Astrocyte (in vitro differentiated cells and primary cell): ENCODE data around the gene TAS1R1. TPM values are rescaled to one million over a fixed set of nuclear protein-coding genes. Genes with fewer than 3 reads are reported as not detected.

Experiments used
- DNase-seq: peaks from one replicate; pipeline ENCODE4 v3.0.0-alpha.2; 2010; ENCODE audit warnings: low read depth
- FAIRE-seq: peaks from 2 replicates; lab custom pipeline; 2011; peaks lifted over from hg19 to GRCh38; lab: Jason Lieb, UNC
- H2AFZ ChIP-seq: 2 replicates; pipeline ENCODE4 v1.6.0; 2012; ENCODE audit warnings: low read depth, low read length, inconsistent platforms
- H3K27ac ChIP-seq: 2 replicates; pipeline ENCODE4 v1.5.1; 2011; ENCODE audit warnings: low read depth, low read length, inconsistent platforms
- H3K27me3 ChIP-seq: 2 replicates; pipeline ENCODE4 v1.6.0; 2011; ENCODE audit warnings: low read length, inconsistent platforms; ENCODE audit not compliant: insufficient read depth
- H3K36me3 ChIP-seq: 2 replicates; pipeline ENCODE4 v1.5.1; 2011; ENCODE audit warnings: low read length, inconsistent platforms; ENCODE audit not compliant: insufficient read depth
- H3K4me1 ChIP-seq: 2 replicates; pipeline ENCODE4 v1.5.1; 2011; ENCODE audit warnings: low read length, inconsistent platforms; ENCODE audit not compliant: insufficient read depth
- H3K4me2 ChIP-seq: 2 replicates; pipeline ENCODE4 v1.6.0; 2012; ENCODE audit warnings: low read length, inconsistent platforms
- H3K4me3 ChIP-seq: 2 replicates; pipeline ENCODE4 v1.5.1; 2011; ENCODE audit warnings: low read depth, mild to moderate bottlenecking, low read length, inconsistent platforms; ENCODE audit not compliant: insufficient read depth
- H3K79me2 ChIP-seq: 2 replicates; pipeline ENCODE4 v1.6.0; 2012; ENCODE audit warnings: mild to moderate bottlenecking, low read length, inconsistent platforms; ENCODE audit not compliant: insufficient read depth
- H3K9ac ChIP-seq: 2 replicates; pipeline ENCODE4 v1.6.0; 2012; ENCODE audit warnings: mild to moderate bottlenecking, low read length, inconsistent platforms
- H3K9me3 ChIP-seq: 2 replicates; pipeline ENCODE4 v1.5.1; 2012; ENCODE audit warnings: low read depth, mild to moderate bottlenecking, low read length, inconsistent platforms; ENCODE audit not compliant: insufficient read depth
- H4K20me1 ChIP-seq: 2 replicates; pipeline ENCODE4 v1.6.0; 2012; ENCODE audit warnings: low read length, inconsistent platforms; ENCODE audit not compliant: insufficient read depth
- H3K27ac Mint-ChIP-seq: one replicate; pipeline ENCODE4 v1.8.0; 2021; ENCODE audit warnings: mild to moderate bottlenecking, mixed read lengths; ENCODE audit not compliant: unreplicated experiment
- H3K27me3 Mint-ChIP-seq: one replicate; pipeline ENCODE4 v1.8.0; 2021; ENCODE audit warnings: low read depth, mixed read lengths; ENCODE audit not compliant: unreplicated experiment
- H3K36me3 Mint-ChIP-seq: one replicate; pipeline ENCODE4 v1.8.0; 2021; ENCODE audit warnings: low read depth, mixed read lengths; ENCODE audit not compliant: unreplicated experiment
- H3K4me1 Mint-ChIP-seq: one replicate; pipeline ENCODE4 v1.8.0; 2021; ENCODE audit warnings: low read depth, mixed read lengths; ENCODE audit not compliant: unreplicated experiment
- H3K4me3 Mint-ChIP-seq: one replicate; pipeline ENCODE4 v1.8.0; 2021; ENCODE audit warnings: mild to moderate bottlenecking, moderate library complexity, mixed read lengths; ENCODE audit not compliant: unreplicated experiment
- H3K9me3 Mint-ChIP-seq: one replicate; pipeline ENCODE4 v1.8.0; 2021; ENCODE audit warnings: mild to moderate bottlenecking, mixed read lengths; ENCODE audit not compliant: unreplicated experiment
- CTCF ChIP-seq: IDR thresholded peaks from 2 replicates; pipeline ENCODE4 v1.5.1; 2011; ENCODE audit warnings: low read depth, mild to moderate bottlenecking, inconsistent platforms, low read length, moderate library complexity; ENCODE audit not compliant: insufficient read depth
- EZH2 ChIP-seq: IDR thresholded peaks from 2 replicates; pipeline ENCODE4 v1.6.1; 2012; ENCODE audit warnings: mild to moderate bottlenecking, low read length, inconsistent platforms; ENCODE audit not compliant: insufficient read depth
- total RNA-seq: library from RNA; stranded (reverse); gene quantifications from 2 replicates; pipeline ENCODE4 v1.2.1, GENCODE V29; 2021

TAS1R1 gene
- total RNA-seq, 1 donor from 2014 or later = not detected

GRCh38 chr1:6509919-6510291 is 45.2 kb upstream of the TAS1R1 start:
- no peaks in the 10 kb centered on the region for H3K9me3 ChIP-seq
- H3K27ac ChIP-seq = no peak overlapping the region
- H3K4me3 ChIP-seq = no peak overlapping the region
- Mint-ChIP-seq H3K27ac (no peak overlapping the region), H3K4me1 (no peaks in the 10 kb centered on the region), H3K36me3 (no peaks in the 10 kb centered on the region), H3K4me3 (no peak overlapping the region), H3K27me3 (peaks cover 11% of the 10 kb centered on the region), H3K9me3 (no peaks in the 10 kb centered on the region)
- H2AFZ ChIP-seq = no peak overlapping the region
- no peak for TF ChIP-seq EZH2
- TF ChIP-seq CTCF = no peak
- no peaks in the 10 kb centered on the region for H3K79me2 ChIP-seq
- no peaks in the 10 kb centered on the region for H3K4me1 ChIP-seq
- H3K4me2 ChIP-seq = no peak overlapping the region
- FAIRE-seq (no peak), DNase-seq (no peak)
- no peaks in the 10 kb centered on the region for H4K20me1 ChIP-seq
- H3K9ac ChIP-seq = no peak overlapping the region
- H3K36me3 ChIP-seq = no peaks in the 10 kb centered on the region
- H3K27me3 ChIP-seq = no peaks in the 10 kb centered on the region

GRCh38 chr1:6510493-6510892 is 44.6 kb upstream of the TAS1R1 start:
- H3K9me3 Mint-ChIP-seq = no peaks in the 10 kb centered on the region
- Histone ChIP-seq H3K9me3 (no peaks in the 10 kb centered on the region), H3K4me3 (no peak overlapping the region), H3K9ac (no peak overlapping the region), H4K20me1 (no peaks in the 10 kb centered on the region), H3K4me2 (no peak overlapping the region), H3K36me3 (no peaks in the 10 kb centered on the region), H3K4me1 (no peaks in the 10 kb centered on the region), H2AFZ (no peak overlapping the region), H3K27me3 (no peaks in the 10 kb centered on the region), H3K79me2 (no peaks in the 10 kb centered on the region), H3K27ac (no peak overlapping the region)
- no peaks in the 10 kb centered on the region for H3K4me1 Mint-ChIP-seq
- no peaks in the 10 kb centered on the region for H3K36me3 Mint-ChIP-seq
- H3K4me3 Mint-ChIP-seq = no peak overlapping the region
- TF ChIP-seq CTCF (no peak), EZH2 (no peak)
- FAIRE-seq (no peak), DNase-seq (no peak)
- no peak overlapping the region for H3K27ac Mint-ChIP-seq
- H3K27me3 Mint-ChIP-seq = peaks cover 6% of the 10 kb centered on the region

- no peak overlapping the region for H2AFZ ChIP-seq
- no peaks in the 10 kb centered on the region for H4K20me1 ChIP-seq
- no peak overlapping the region for H3K27ac ChIP-seq
- H3K9ac ChIP-seq = no peak overlapping the region
- H3K27me3 ChIP-seq = no peaks in the 10 kb centered on the region
- H3K79me2 ChIP-seq = no peaks in the 10 kb centered on the region
- no peak overlapping the region for H3K4me3 Mint-ChIP-seq
- peaks cover 5% of the 10 kb centered on the region for H3K4me1 ChIP-seq
- FAIRE-seq (no peak), DNase-seq (no peak)
- no peaks in the 10 kb centered on the region for H3K9me3 ChIP-seq
- H3K4me3 ChIP-seq = no peak overlapping the region
- no peak for TF ChIP-seq CTCF
- TF ChIP-seq EZH2 = no peak
- no peaks in the 10 kb centered on the region for H3K36me3 Mint-ChIP-seq
- H3K9me3 Mint-ChIP-seq = no peaks in the 10 kb centered on the region
- peaks cover 3% of the 10 kb centered on the region for H3K4me1 Mint-ChIP-seq
- H3K36me3 ChIP-seq = no peaks in the 10 kb centered on the region
- H3K27me3 Mint-ChIP-seq = peaks cover 6% of the 10 kb centered on the region
- no peak overlapping the region for H3K4me2 ChIP-seq
- H3K27ac Mint-ChIP-seq = no peak overlapping the region
Measured at GRCh38 chr1:6511056-6511455, 44.1 kb upstream of the TAS1R1 start.
